K562 (cell line): ENCODE measurements around the gene IQSEC3. TPM values are rescaled to one million over a fixed set of nuclear protein-coding genes. Genes with fewer than 3 reads are reported as not detected.
A peak's percentile ranks its signal among the peaks of the same experiment; 100 is the strongest.

Experiments used
- BCL6 ChIP-seq: fragments of 250-450 bp; sonication (Bioruptor Pico); IDR thresholded peaks from 2 replicates; pipeline ENCODE4 v1.4.0; 2020
- FOSL1 ChIP-seq: fragments of 200-800 bp; sonication (Bioruptor generic); conservative IDR thresholded peaks from 2 replicates; pipeline ENCODE4 v1.6.1; 2016; ENCODE audit warnings: missing genetic modification characterization, missing compliant biosample characterization
- JUN ChIP-seq, 2 experiments: sonication (generic) in 1 of 2; formaldehyde crosslinking in 1 of 2; IDR thresholded peaks; 2 replicates each; pipeline versions ENCODE4 v1.6.1 to v1.8.0; 2012 to 2022; ENCODE audit warnings: borderline replicate concordance in 2 of 2, mild to moderate bottlenecking in 2 of 2, improper control_type of control experiment in 1 of 2, low read depth in 1 of 2, low read length in 1 of 2, missing genetic modification reagents in 1 of 2
- MAFK ChIP-seq: IDR thresholded peaks from 2 replicates; pipeline ENCODE4 v1.6.1; 2011; ENCODE audit warnings: low read length, improper control_type of control experiment
- NEUROD1 ChIP-seq: fragments of 150-350 bp; IDR thresholded peaks from 2 replicates; pipeline ENCODE4 v1.6.1; 2014; ENCODE audit warnings: borderline replicate concordance, low read length, low read depth; ENCODE audit not compliant: partially characterized antibody
- PPARD ChIP-seq: fragments of 250-450 bp; sonication (Bioruptor Pico); IDR thresholded peaks from 2 replicates; pipeline ENCODE4 v1.8.0; 2022; ENCODE audit warnings: inconsistent platforms, mild to moderate bottlenecking, moderate library complexity
- TEAD1 ChIP-seq, 2 experiments: fragments of 450-650 bp in 1 of 2; sonication (generic) in 1 of 2; formaldehyde crosslinking; IDR thresholded peaks; 2 replicates each; pipeline versions ENCODE4 v1.4.0 to v1.8.0; 2020 to 2022; ENCODE audit warnings: mild to moderate bottlenecking in 2 of 2, missing genetic modification reagents in 1 of 2
- XRCC3 ChIP-seq: fragments of 450-650 bp; IDR thresholded peaks from 2 replicates; pipeline ENCODE4 v1.6.1; 2017; ENCODE audit warnings: mild to moderate bottlenecking, moderate library complexity
- ZNF12 ChIP-seq: sonication (generic); formaldehyde crosslinking; IDR thresholded peaks from 2 replicates; pipeline ENCODE4 v1.4.0; 2020; ENCODE audit warnings: mild to moderate bottlenecking, missing genetic modification reagents
- ZNF316 ChIP-seq: fragments of 450-650 bp; IDR thresholded peaks from 2 replicates; pipeline ENCODE4 v1.6.1; 2016
- ZNF354B ChIP-seq: fragments of 250-450 bp; sonication (Bioruptor Pico); IDR thresholded peaks from 2 replicates; pipeline ENCODE4 v1.4.0; 2020
- ZSCAN32 ChIP-seq: fragments of 450-650 bp; formaldehyde crosslinking; IDR thresholded peaks from 2 replicates; pipeline ENCODE4 v1.4.0; 2020; ENCODE audit warnings: mild to moderate bottlenecking, moderate library complexity
- polyA plus RNA-seq, 8 experiments: library from polyadenylated mRNA; depleted of rRNA in 4 of 8; stranded (reverse) in 5 of 8; unstranded in 3 of 8; fragments of >200 nt; fragmentation: Nextera tagmentation in 2 of 8; fragmentation: Illumina TruSeq in 1 of 8; extraction: Ambion mirVana in 2 of 8; extraction: Trizol in 1 of 8; gene quantifications; 2 replicates each; pipeline versions ENCODE4 v1.2.1 to v1.2.3, GENCODE V29; 2011 to 2014; ENCODE audit warnings: inconsistent platforms in 1 of 8, missing spikeins in 1 of 8
- total RNA-seq, 7 experiments: library from RNA; depleted of rRNA in 6 of 7; stranded (reverse); fragments of >200 nt in 6 of 7; fragmentation: Illumina TruSeq in 2 of 7; extraction: Trizol in 2 of 7; gene quantifications; 2 replicates each; pipeline versions ENCODE4 v1.2.1 to v1.2.3, GENCODE V29; 2011 to 2021; ENCODE audit warnings: low replicate concordance in 1 of 7
- TF ChIP-seq, protein P1 (sequence below): fragments of 450-650 bp; formaldehyde crosslinking; conservative IDR thresholded peaks from 2 replicates; pipeline ENCODE4 v1.4.0; 2022; ENCODE audit warnings: mild to moderate bottlenecking, missing genetic modification characterization
- TF ChIP-seq, protein P2 (sequence below): fragments of 450-650 bp; formaldehyde crosslinking; IDR thresholded peaks from 2 replicates; pipeline ENCODE4 v1.4.0; 2020; ENCODE audit warnings: mild to moderate bottlenecking, mixed read lengths
- TF ChIP-seq, protein P3 (sequence below), 2 experiments: IDR thresholded peaks; 2 replicates each; pipeline ENCODE4 v1.6.1; 2011; ENCODE audit warnings: borderline replicate concordance in 1 of 2, control low read depth in 1 of 2, low read depth in 1 of 2, low read length in 1 of 2, mild to moderate bottlenecking in 1 of 2, mixed read lengths in 1 of 2, moderate library complexity in 1 of 2; ENCODE audit not compliant: insufficient read depth in 1 of 2, insufficient read length in 1 of 2, poor library complexity in 1 of 2, severe bottlenecking in 1 of 2; ENCODE audit errors: extremely low read depth in 1 of 2
- TF ChIP-seq, protein P4 (sequence below): sonication (generic); formaldehyde crosslinking; IDR thresholded peaks from 2 replicates; pipeline ENCODE4 v1.9.0; 2022; ENCODE audit warnings: mild to moderate bottlenecking, missing genetic modification reagents
- TF ChIP-seq, protein P5 (sequence below): sonication (generic); formaldehyde crosslinking; IDR thresholded peaks from 2 replicates; pipeline ENCODE4 v1.8.1; 2022; ENCODE audit warnings: missing genetic modification reagents
- TF ChIP-seq, protein P6 (sequence below): sonication (generic); formaldehyde crosslinking; IDR thresholded peaks from 2 replicates; pipeline ENCODE4 v1.9.0; 2022; ENCODE audit warnings: mild to moderate bottlenecking, missing genetic modification reagents

IQSEC3 gene
- total and polyA plus RNA-seq, 9 of the 15 experiments (the other 6 are each of a cell fraction or from before 2014, with no cell fraction given), result under 0.01 to 0.25 (median 0.08) TPM; not detected in 3

DNA sequence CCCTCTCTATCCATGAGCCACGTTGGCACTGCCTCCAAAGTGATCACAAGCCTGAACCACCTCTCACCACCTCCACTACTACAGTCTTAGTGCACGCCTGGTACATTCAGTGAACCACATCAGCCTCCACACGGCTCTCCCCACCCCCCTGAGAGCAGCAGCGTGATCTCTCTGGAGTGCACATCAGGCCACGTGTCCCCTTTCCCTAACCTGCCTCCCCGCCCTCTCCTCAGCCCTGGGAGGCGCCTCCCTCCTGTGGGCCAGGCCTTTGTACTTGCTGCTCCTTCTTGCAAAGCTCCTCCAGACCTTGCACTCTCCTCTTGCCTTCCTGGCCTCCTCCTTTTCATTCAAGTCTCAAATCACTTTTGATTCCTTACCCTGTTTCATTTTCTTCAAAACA is 97.6 kb downstream of the IQSEC3 start (continued):
- TF ChIP-seq MAFK (no peak), XRCC3 (no peak), PPARD (CRISPR knock-in tag) (no peak), ZSCAN32 (no peak), ZNF316 (no peak), FOSL1 (tag) (no peak), BCL6 (CRISPR knock-in tag) (no peak), NEUROD1 (no peak), ZNF354B (CRISPR knock-in tag) (no peak), JUN (IDR thresholded peaks at IDR 0.05; ENCODE audit: borderline replicate concordance, low read depth, low read length) (no peak), JUN (CRISPR knock-in tag; IDR thresholded peaks at IDR 0.05; ENCODE audit: borderline replicate concordance) (no peak), TEAD1 (CRISPR knock-in tag; IDR thresholded peaks at IDR 0.05) (no peak), ZNF12 (CRISPR knock-in tag) (no peak)
- TF ChIP-seq, protein P1, sequence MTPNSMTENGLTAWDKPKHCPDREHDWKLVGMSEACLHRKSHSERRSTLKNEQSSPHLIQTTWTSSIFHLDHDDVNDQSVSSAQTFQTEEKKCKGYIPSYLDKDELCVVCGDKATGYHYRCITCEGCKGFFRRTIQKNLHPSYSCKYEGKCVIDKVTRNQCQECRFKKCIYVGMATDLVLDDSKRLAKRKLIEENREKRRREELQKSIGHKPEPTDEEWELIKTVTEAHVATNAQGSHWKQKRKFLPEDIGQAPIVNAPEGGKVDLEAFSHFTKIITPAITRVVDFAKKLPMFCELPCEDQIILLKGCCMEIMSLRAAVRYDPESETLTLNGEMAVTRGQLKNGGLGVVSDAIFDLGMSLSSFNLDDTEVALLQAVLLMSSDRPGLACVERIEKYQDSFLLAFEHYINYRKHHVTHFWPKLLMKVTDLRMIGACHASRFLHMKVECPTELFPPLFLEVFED (CRISPR knock-in tag), result no peak
- TF ChIP-seq, protein P2, sequence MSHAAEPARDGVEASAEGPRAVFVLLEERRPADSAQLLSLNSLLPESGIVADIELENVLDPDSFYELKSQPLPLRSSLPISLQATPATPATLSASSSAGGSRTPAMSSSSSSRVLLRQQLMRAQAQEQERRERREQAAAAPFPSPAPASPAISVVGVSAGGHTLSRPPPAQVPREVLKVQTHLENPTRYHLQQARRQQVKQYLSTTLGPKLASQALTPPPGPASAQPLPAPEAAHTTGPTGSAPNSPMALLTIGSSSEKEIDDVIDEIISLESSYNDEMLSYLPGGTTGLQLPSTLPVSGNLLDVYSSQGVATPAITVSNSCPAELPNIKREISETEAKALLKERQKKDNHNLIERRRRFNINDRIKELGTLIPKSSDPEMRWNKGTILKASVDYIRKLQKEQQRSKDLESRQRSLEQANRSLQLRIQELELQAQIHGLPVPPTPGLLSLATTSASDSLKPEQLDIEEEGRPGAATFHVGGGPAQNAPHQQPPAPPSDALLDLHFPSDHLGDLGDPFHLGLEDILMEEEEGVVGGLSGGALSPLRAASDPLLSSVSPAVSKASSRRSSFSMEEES, result no peak
- TF ChIP-seq, protein P3, sequence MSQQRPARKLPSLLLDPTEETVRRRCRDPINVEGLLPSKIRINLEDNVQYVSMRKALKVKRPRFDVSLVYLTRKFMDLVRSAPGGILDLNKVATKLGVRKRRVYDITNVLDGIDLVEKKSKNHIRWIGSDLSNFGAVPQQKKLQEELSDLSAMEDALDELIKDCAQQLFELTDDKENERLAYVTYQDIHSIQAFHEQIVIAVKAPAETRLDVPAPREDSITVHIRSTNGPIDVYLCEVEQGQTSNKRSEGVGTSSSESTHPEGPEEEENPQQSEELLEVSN (IDR thresholded peaks at IDR 0.05; ENCODE audit: borderline replicate concordance in 1 of 2, extremely low read depth in 1 of 2, insufficient read depth in 1 of 2, insufficient read length in 1 of 2, low read depth in 1 of 2, low read length in 1 of 2, poor library complexity in 1 of 2, severe bottlenecking in 1 of 2), result peak in 1 of 2 experiments; percentile 20
- TF ChIP-seq, protein P4, sequence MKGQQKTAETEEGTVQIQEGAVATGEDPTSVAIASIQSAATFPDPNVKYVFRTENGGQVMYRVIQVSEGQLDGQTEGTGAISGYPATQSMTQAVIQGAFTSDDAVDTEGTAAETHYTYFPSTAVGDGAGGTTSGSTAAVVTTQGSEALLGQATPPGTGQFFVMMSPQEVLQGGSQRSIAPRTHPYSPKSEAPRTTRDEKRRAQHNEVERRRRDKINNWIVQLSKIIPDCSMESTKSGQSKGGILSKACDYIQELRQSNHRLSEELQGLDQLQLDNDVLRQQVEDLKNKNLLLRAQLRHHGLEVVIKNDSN (CRISPR knock-in tag), result peak; percentile 59
- TF ChIP-seq, protein P5, sequence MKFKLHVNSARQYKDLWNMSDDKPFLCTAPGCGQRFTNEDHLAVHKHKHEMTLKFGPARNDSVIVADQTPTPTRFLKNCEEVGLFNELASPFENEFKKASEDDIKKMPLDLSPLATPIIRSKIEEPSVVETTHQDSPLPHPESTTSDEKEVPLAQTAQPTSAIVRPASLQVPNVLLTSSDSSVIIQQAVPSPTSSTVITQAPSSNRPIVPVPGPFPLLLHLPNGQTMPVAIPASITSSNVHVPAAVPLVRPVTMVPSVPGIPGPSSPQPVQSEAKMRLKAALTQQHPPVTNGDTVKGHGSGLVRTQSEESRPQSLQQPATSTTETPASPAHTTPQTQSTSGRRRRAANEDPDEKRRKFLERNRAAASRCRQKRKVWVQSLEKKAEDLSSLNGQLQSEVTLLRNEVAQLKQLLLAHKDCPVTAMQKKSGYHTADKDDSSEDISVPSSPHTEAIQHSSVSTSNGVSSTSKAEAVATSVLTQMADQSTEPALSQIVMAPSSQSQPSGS (CRISPR knock-in tag), result no peak
- TF ChIP-seq, protein P6, sequence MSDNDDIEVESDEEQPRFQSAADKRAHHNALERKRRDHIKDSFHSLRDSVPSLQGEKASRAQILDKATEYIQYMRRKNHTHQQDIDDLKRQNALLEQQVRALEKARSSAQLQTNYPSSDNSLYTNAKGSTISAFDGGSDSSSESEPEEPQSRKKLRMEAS (CRISPR knock-in tag), result 0 out of 2 replicates have a peak, but pooled peaks have one; percentile 19
- TF ChIP-seq, all 486 proteins: peak for 4
